Caco-2 (cell line): ENCODE results near the gene FBXL16. TPM values are rescaled to one million over a fixed set of nuclear protein-coding genes. Genes with fewer than 3 reads are reported as not detected.
A peak's percentile ranks its signal among the peaks of the same experiment; 100 is the strongest.

Experiments used
- BruUV-seq: library from RNA; stranded (reverse); fragments of 400-500 nt; replicated peaks from 2 replicates; lab custom pipeline; 2021; lab: Mats Ljungman, UMichigan
- CTCF ChIA-PET: fragments of 300-600 bp; sonication (Branson Sonifier 250); formaldehyde crosslinking; loops from one replicate; lab custom pipeline; 2022; ENCODE audit warnings: antibody characterized with exemption; lab: Charles Lee
- POLR2A ChIA-PET: fragments of 300-600 bp; sonication (Branson Sonifier 250); formaldehyde crosslinking; loops from one replicate; lab custom pipeline; 2022; ENCODE audit warnings: antibody characterized with exemption; lab: Charles Lee
- DNase-seq, 2 experiments: peaks; one replicate each; pipeline versions ENCODE4 v3.0.0 to v3.0.0-alpha.2; 2020 to 2022
- H3K27me3 ChIP-seq: replicated peaks from 2 replicates; pipeline ENCODE4 v1.6.0; 2011; ENCODE audit warnings: low read length; ENCODE audit not compliant: control insufficient read depth, insufficient read depth
- H3K36me3 ChIP-seq: 2 replicates; pipeline ENCODE4 v1.5.1; 2011; ENCODE audit warnings: low read length; ENCODE audit not compliant: control insufficient read depth, insufficient read depth
- H3K4me1 ChIP-seq: fragments of 250-450 bp; sonication (Bioruptor Pico); 2 replicates; pipeline ENCODE4 v1.5.1; 2020; ENCODE audit warnings: mild to moderate bottlenecking
- H3K4me3 ChIP-seq: 2 replicates; pipeline ENCODE4 v1.5.1; 2011; ENCODE audit warnings: low read depth, mild to moderate bottlenecking, control low read depth, low read length
- H3K9me3 ChIP-seq: fragments of 250-450 bp; sonication (Bioruptor Pico); 2 replicates; pipeline ENCODE4 v1.5.1; 2020; ENCODE audit warnings: mild to moderate bottlenecking, moderate library complexity
- H3K27ac Mint-ChIP-seq: one replicate; pipeline ENCODE4 v1.8.0; 2022; ENCODE audit warnings: mixed read lengths; ENCODE audit not compliant: unreplicated experiment
- H3K27me3 Mint-ChIP-seq: one replicate; pipeline ENCODE4 v1.8.0; 2022; ENCODE audit warnings: mixed read lengths; ENCODE audit not compliant: insufficient read depth, unreplicated experiment
- H3K36me3 Mint-ChIP-seq: one replicate; pipeline ENCODE4 v1.8.0; 2022; ENCODE audit warnings: mild to moderate bottlenecking, mixed read lengths; ENCODE audit not compliant: insufficient read depth, unreplicated experiment
- H3K4me1 Mint-ChIP-seq: one replicate; pipeline ENCODE4 v1.8.0; 2022; ENCODE audit warnings: low read depth, mixed read lengths; ENCODE audit not compliant: unreplicated experiment
- H3K4me3 Mint-ChIP-seq: one replicate; pipeline ENCODE4 v1.8.0; 2022; ENCODE audit warnings: mild to moderate bottlenecking, moderate library complexity, mixed read lengths; ENCODE audit not compliant: unreplicated experiment
- H3K9me3 Mint-ChIP-seq: one replicate; pipeline ENCODE4 v1.8.0; 2022; ENCODE audit warnings: mixed read lengths; ENCODE audit not compliant: unreplicated experiment
- CTCF ChIP-seq, 2 experiments: fragments of 200-600 bp in 1 of 2; IDR thresholded peaks; 1 replicate in 1 of 2; 2 replicates in 1 of 2; pipeline versions ENCODE4 v1.5.1 to v1.8.0; 2011 to 2022; ENCODE audit warnings: antibody characterized with exemption in 1 of 2, control low read depth in 1 of 2, inconsistent platforms in 1 of 2, low read depth in 1 of 2, low read length in 1 of 2, mild to moderate bottlenecking in 1 of 2, moderate library complexity in 1 of 2; ENCODE audit not compliant: insufficient read depth in 1 of 2, severe bottlenecking in 1 of 2, unreplicated experiment in 1 of 2
- intact Hi-C: fragments of 100-400 bp; cut with micrococcal nuclease; formaldehyde crosslinking; loops from one replicate; pipeline ENCODE4 v1.10.0; 2022; ENCODE audit not compliant: unreplicated experiment
- total RNA-seq: library from RNA; stranded (reverse); gene quantifications from 2 replicates; pipeline ENCODE4 v1.2.3, GENCODE V29; 2022

FBXL16 gene
- total RNA-seq, 1 experiment from 2014 or later = 10.5 TPM

- intact Hi-C loops = no loop called here
- peaks cover 8% of the 10 kb centered on the region for H3K4me1 ChIP-seq
- no peak for TF ChIP-seq CTCF (IDR thresholded peaks at IDR 0.05; ENCODE audit: insufficient read depth in 1 of 2, low read depth in 1 of 2, low read length in 1 of 2, severe bottlenecking in 1 of 2, unreplicated experiment in 1 of 2)
- no peaks in the 10 kb centered on the region for H3K36me3 ChIP-seq
- Mint-ChIP-seq H3K9me3 (no peaks in the 10 kb centered on the region), H3K4me1 (no peaks in the 10 kb centered on the region), H3K27me3 (no peaks in the 10 kb centered on the region), H3K36me3 (peaks cover 11% of the 10 kb centered on the region), H3K27ac (no peak within 1 kb of the TSS), H3K4me3 (peak within 1 kb of the TSS; percentile 64)
- BruUV-seq = no TSS peak
- peak within 1 kb of the TSS; percentile 65 for H3K4me3 ChIP-seq
- DNase-seq = peak; percentile 63 to 74
- H3K27me3 ChIP-seq = no peaks in the 10 kb centered on the region
- ChIA-PET POLR2A (no interaction called here), CTCF (interaction anchor here (1.5 kb wide), 1 partner anchor 20 kb away, joined by 4 read pairs; no protein-coding TSS in a partner anchor)
- no peaks in the 10 kb centered on the region for H3K9me3 ChIP-seq
Observed at GRCh38 chr16:726438-727290, 21.1 kb upstream of the FBXL16 start, which contains the start of the genes CCDC78 and HAGHL. TSS of gene CCDC78 (minus strand) at chr16:726443. CDS start at chr16:726367, 76 bp downstream. TSS of gene HAGHL (plus strand) at chr16:727106. CDS start at chr16:727510, 404 bp downstream.

DNA sequence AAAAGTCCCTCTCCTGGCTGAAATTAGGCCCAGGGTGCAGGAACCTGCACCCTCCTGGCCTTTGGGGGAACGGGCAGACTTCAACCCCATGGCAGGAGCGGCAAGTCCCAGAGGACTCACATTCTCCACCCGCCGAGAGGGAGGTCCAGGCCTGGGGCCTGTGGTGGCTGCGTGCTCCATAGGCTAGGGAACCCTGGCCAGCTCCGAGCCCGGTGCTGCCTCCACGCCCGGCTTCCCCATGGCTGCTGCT, 20.5 kb upstream of the FBXL16 start:
- ChIA-PET CTCF (interaction anchor here (1.5 kb wide), 1 partner anchor 19 kb away, joined by 4 read pairs; no protein-coding TSS in a partner anchor), POLR2A (no interaction called here)
- no peak for TF ChIP-seq CTCF (IDR thresholded peaks at IDR 0.05; ENCODE audit: insufficient read depth in 1 of 2, low read depth in 1 of 2, low read length in 1 of 2, severe bottlenecking in 1 of 2, unreplicated experiment in 1 of 2)
- H3K9me3 Mint-ChIP-seq = no peaks in the 10 kb centered on the region
- H3K36me3 Mint-ChIP-seq = peaks cover 11% of the 10 kb centered on the region
- Histone ChIP-seq H3K4me3 (no peak overlapping the region), H3K9me3 (no peaks in the 10 kb centered on the region), H3K27me3 (no peaks in the 10 kb centered on the region), H3K4me1 (peaks cover 11% of the 10 kb centered on the region), H3K36me3 (no peaks in the 10 kb centered on the region)
- H3K4me1 Mint-ChIP-seq = no peaks in the 10 kb centered on the region
- H3K27ac Mint-ChIP-seq = no peak overlapping the region
- no peaks in the 10 kb centered on the region for H3K27me3 Mint-ChIP-seq
- DNase-seq = no peak
- BruUV-seq = no TSS peak
- intact Hi-C loops = no loop called here
- peak overlapping the region; percentile 64 for H3K4me3 Mint-ChIP-seq

- Histone ChIP-seq H3K36me3 (no peaks in the 10 kb centered on the region), H3K4me3 (no peak overlapping the region), H3K27me3 (no peaks in the 10 kb centered on the region), H3K9me3 (no peaks in the 10 kb centered on the region), H3K4me1 (peaks cover 11% of the 10 kb centered on the region)
- TF ChIP-seq CTCF (IDR thresholded peaks at IDR 0.05; ENCODE audit: insufficient read depth in 1 of 2, low read depth in 1 of 2, low read length in 1 of 2, severe bottlenecking in 1 of 2, unreplicated experiment in 1 of 2) = no peak
- Mint-ChIP-seq H3K4me1 (no peaks in the 10 kb centered on the region), H3K9me3 (no peaks in the 10 kb centered on the region), H3K27ac (no peak overlapping the region), H3K27me3 (no peaks in the 10 kb centered on the region), H3K36me3 (peaks cover 11% of the 10 kb centered on the region), H3K4me3 (peak overlapping the region; percentile 64)
- ChIA-PET POLR2A (no interaction called here), CTCF (interaction anchor here (0.9 to 1.5 kb wide), 2 partner anchors 10 to 19 kb away, joined by 3 to 4 read pairs; no protein-coding TSS in a partner anchor)
- intact Hi-C loops = no loop called here
- DNase-seq = no peak
- no TSS peak for BruUV-seq
Observed at GRCh38 chr16:725463-726187, 20.0 kb upstream of the FBXL16 start.
